GM19395 (cell line): ENCODE results near the gene LRP2BP.
"Not testable (repeated sequence)": the region's sequence is repeated elsewhere in the genome, so short reads cannot be mapped to it uniquely, and the experiment has no call there.

Experiments used
- ATAC-seq: cut with Tn5 transposase; IDR thresholded peaks from one replicate; pipeline ENCODE4 v1.9.1; 2021; ENCODE audit warnings: mild to moderate bottlenecking, moderate library complexity; ENCODE audit not compliant: unreplicated experiment

Gene LRP2BP

GRCh38 chr4:185329879-185330510 is 65.7 kb downstream of the LRP2BP start:
- not testable (repeated sequence) for ATAC-seq

GRCh38 chr4:185328586-185328985 is 67.1 kb downstream of the LRP2BP start:
- ATAC-seq: no peak

- not testable (repeated sequence) for ATAC-seq
Observed at GRCh38 chr4:185325721-185326120, 70.0 kb downstream of the LRP2BP start.

- ATAC-seq: not testable (repeated sequence)
Observed at GRCh38 chr4:185324361-185324760, 71.4 kb downstream of the LRP2BP start.

GRCh38 chr4:185323606-185324005 is 72.1 kb downstream of the LRP2BP start:
- no peak for ATAC-seq

GRCh38 chr4:185322803-185323202 is 72.9 kb downstream of the LRP2BP start:
- no peak for ATAC-seq

GRCh38 chr4:185318679-185319078 is 77.0 kb downstream of the LRP2BP start:
- ATAC-seq: no peak

- no peak for ATAC-seq
Observed at GRCh38 chr4:185317880-185318279, 77.8 kb downstream of the LRP2BP start.

- ATAC-seq: not testable (repeated sequence)
Observed at GRCh38 chr4:185317462-185317861, 78.3 kb downstream of the LRP2BP start.
